Activated CD4-positive, alpha-beta T cell treated with anti-CD3 and anti-CD28 coated beads, Interleukin-2, amount 10 ng/mL, durations not matched to agents 7 days and 5 days (primary cell): ENCODE data around the gene ZFP36L2. TPM values are rescaled to one million over a fixed set of nuclear protein-coding genes. Genes with fewer than 3 reads are reported as not detected.

ENCODE experiments used
- CTCF ChIA-PET: fragments of 350-600 bp; sonication (Branson Sonifier 250); formaldehyde crosslinking; loops from one replicate; lab custom pipeline; 2021; ENCODE audit warnings: antibody characterized with exemption; lab: Charles Lee
- POLR2A ChIA-PET: fragments of 350-600 bp; sonication (Branson Sonifier 250); formaldehyde crosslinking; loops from one replicate; lab custom pipeline; 2021; ENCODE audit warnings: antibody characterized with exemption; lab: Charles Lee
- DNase-seq: peaks from one replicate; pipeline ENCODE4 v3.0.0-alpha.2; 2020
- H3K27ac Mint-ChIP-seq: one replicate; pipeline ENCODE4 v1.8.0; 2021; ENCODE audit warnings: mild to moderate bottlenecking, moderate library complexity, mixed read lengths
- H3K27me3 Mint-ChIP-seq: one replicate; pipeline ENCODE4 v1.8.0; 2021; ENCODE audit warnings: mixed read lengths
- H3K36me3 Mint-ChIP-seq: one replicate; pipeline ENCODE4 v1.8.0; 2021; ENCODE audit warnings: low read depth, mixed read lengths
- H3K4me1 Mint-ChIP-seq: one replicate; pipeline ENCODE4 v1.8.0; 2021; ENCODE audit warnings: mixed read lengths
- H3K4me3 Mint-ChIP-seq: one replicate; pipeline ENCODE4 v1.8.0; 2021; ENCODE audit warnings: mild to moderate bottlenecking, moderate library complexity, mixed read lengths
- H3K9me3 Mint-ChIP-seq: one replicate; pipeline ENCODE4 v1.8.0; 2021; ENCODE audit warnings: mixed read lengths
- total RNA-seq, 2 experiments: library from RNA; stranded (reverse); gene quantifications; one replicate each; pipeline ENCODE4 v1.2.3, GENCODE V29; 2021

Gene ZFP36L2
- total RNA-seq, 2 experiments from 2014 or later: 210 to 228 TPM

GRCh38 chr2:43212216-43212835 lies 14.1 kb downstream of the ZFP36L2 start:
- Mint-ChIP-seq H3K27me3 (no peaks in the 10 kb centered on the region), H3K4me3 (no peak overlapping the region), H3K4me1 (peaks cover 52% of the 10 kb centered on the region), H3K36me3 (peaks cover 3% of the 10 kb centered on the region), H3K27ac (peak overlapping the region; percentile 60), H3K9me3 (no peaks in the 10 kb centered on the region)
- no peak for DNase-seq
- ChIA-PET CTCF (interaction anchor here (0.7 to 29.8 kb wide), 3 partner anchors 12 to 80 kb away, joined by 3 to 525 read pairs (median 5); no protein-coding TSS in a partner anchor), POLR2A (no interaction called here)

GRCh38 chr2:43210467-43211303 lies 15.7 kb downstream of the ZFP36L2 start:
- H3K27ac Mint-ChIP-seq: peak overlapping the region; percentile 68
- peak; percentile 46 for DNase-seq
- peaks cover 46% of the 10 kb centered on the region for H3K4me1 Mint-ChIP-seq
- H3K4me3 Mint-ChIP-seq: no peak overlapping the region
- POLR2A ChIA-PET: no interaction called here
- H3K27me3 Mint-ChIP-seq: no peaks in the 10 kb centered on the region
- CTCF ChIA-PET: interaction anchor here (1.8 to 29.8 kb wide), 3 partner anchors 8 to 78 kb away, joined by 6 to 525 read pairs (median 7); no protein-coding TSS in a partner anchor
- H3K36me3 Mint-ChIP-seq: peaks cover 3% of the 10 kb centered on the region
- no peaks in the 10 kb centered on the region for H3K9me3 Mint-ChIP-seq

GRCh38 chr2:43210125-43210466 lies 16.3 kb downstream of the ZFP36L2 start:
- peaks cover 3% of the 10 kb centered on the region for H3K36me3 Mint-ChIP-seq
- ChIA-PET CTCF (interaction anchor here (1.8 to 29.8 kb wide), 3 partner anchors 8 to 77 kb away, joined by 6 to 525 read pairs (median 7); no protein-coding TSS in a partner anchor), POLR2A (no interaction called here)
- no peak overlapping the region for H3K4me3 Mint-ChIP-seq
- H3K9me3 Mint-ChIP-seq: no peaks in the 10 kb centered on the region
- peak overlapping the region; percentile 76 for H3K27ac Mint-ChIP-seq
- no peak for DNase-seq
- peaks cover 46% of the 10 kb centered on the region for H3K4me1 Mint-ChIP-seq
- H3K27me3 Mint-ChIP-seq: no peaks in the 10 kb centered on the region

- Mint-ChIP-seq H3K36me3 (peaks cover 3% of the 10 kb centered on the region), H3K4me1 (peaks cover 44% of the 10 kb centered on the region), H3K27me3 (no peaks in the 10 kb centered on the region), H3K9me3 (no peaks in the 10 kb centered on the region), H3K4me3 (no peak overlapping the region), H3K27ac (no peak overlapping the region)
- ChIA-PET CTCF (interaction anchor here (1.2 to 29.8 kb wide), 4 partner anchors 9 to 77 kb away, joined by 3 to 525 read pairs (median 6); no protein-coding TSS in a partner anchor), POLR2A (no interaction called here)
- DNase-seq: no peak
These were observed 17.1 kb downstream of the ZFP36L2 start for GRCh38 chr2:43209204-43209717.

GRCh38 chr2:43207553-43208300 lies 18.7 kb downstream of the ZFP36L2 start:
- H3K4me1 Mint-ChIP-seq: peaks cover 42% of the 10 kb centered on the region
- DNase-seq: no peak
- no peaks in the 10 kb centered on the region for H3K9me3 Mint-ChIP-seq
- CTCF ChIA-PET: interaction anchor here (0.6 to 29.8 kb wide), 7 partner anchors 9 to 75 kb away, joined by 3 to 525 read pairs (median 4); no protein-coding TSS in a partner anchor
- no peak overlapping the region for H3K27ac Mint-ChIP-seq
- H3K36me3 Mint-ChIP-seq: peaks cover 3% of the 10 kb centered on the region
- H3K4me3 Mint-ChIP-seq: no peak overlapping the region
- POLR2A ChIA-PET: no interaction called here
- no peaks in the 10 kb centered on the region for H3K27me3 Mint-ChIP-seq

- H3K36me3 Mint-ChIP-seq: peaks cover 2% of the 10 kb centered on the region
- no peaks in the 10 kb centered on the region for H3K27me3 Mint-ChIP-seq
- DNase-seq: no peak
- H3K4me1 Mint-ChIP-seq: peaks cover 43% of the 10 kb centered on the region
- H3K27ac Mint-ChIP-seq: no peak overlapping the region
- no peaks in the 10 kb centered on the region for H3K9me3 Mint-ChIP-seq
- POLR2A ChIA-PET: no interaction called here
- H3K4me3 Mint-ChIP-seq: no peak overlapping the region
- CTCF ChIA-PET: interaction anchor here (0.6 to 29.8 kb wide), 4 partner anchors 10 to 74 kb away, joined by 4 to 525 read pairs (median 6); no protein-coding TSS in a partner anchor
These were observed 19.8 kb downstream of the ZFP36L2 start for GRCh38 chr2:43206602-43207001.

GRCh38 chr2:43203373-43203772 lies 23.0 kb downstream of the ZFP36L2 start:
- Mint-ChIP-seq H3K27me3 (no peaks in the 10 kb centered on the region), H3K4me3 (no peak overlapping the region), H3K4me1 (peaks cover 29% of the 10 kb centered on the region), H3K36me3 (peaks cover 2% of the 10 kb centered on the region), H3K9me3 (no peaks in the 10 kb centered on the region), H3K27ac (no peak overlapping the region)
- ChIA-PET POLR2A (interaction anchor here (0.6 kb wide), 1 partner anchor 15 kb away, joined by 3 read pairs; no protein-coding TSS in a partner anchor), CTCF (interaction anchor here (1.0 to 29.8 kb wide), 7 partner anchors 9 to 71 kb away, joined by 3 to 525 read pairs (median 4); no protein-coding TSS in a partner anchor)
- DNase-seq: no peak

- POLR2A ChIA-PET: no interaction called here
- H3K4me1 Mint-ChIP-seq: peaks cover 26% of the 10 kb centered on the region
- peaks cover 2% of the 10 kb centered on the region for H3K9me3 Mint-ChIP-seq
- CTCF ChIA-PET: interaction anchor here (0.7 to 29.8 kb wide), 7 partner anchors 8 to 229 kb away, joined by 3 to 525 read pairs (median 4); no protein-coding TSS in a partner anchor
- no peak overlapping the region for H3K4me3 Mint-ChIP-seq
- H3K27me3 Mint-ChIP-seq: no peaks in the 10 kb centered on the region
- DNase-seq: no peak
- no peak overlapping the region for H3K27ac Mint-ChIP-seq
- H3K36me3 Mint-ChIP-seq: peaks cover 4% of the 10 kb centered on the region
These were observed 24.1 kb downstream of the ZFP36L2 start for GRCh38 chr2:43202289-43202688.

- DNase-seq: no peak
- Mint-ChIP-seq H3K27me3 (no peaks in the 10 kb centered on the region), H3K4me3 (no peak overlapping the region), H3K9me3 (peaks cover 6% of the 10 kb centered on the region), H3K27ac (peak overlapping the region; percentile 46), H3K4me1 (peaks cover 34% of the 10 kb centered on the region), H3K36me3 (peaks cover 9% of the 10 kb centered on the region)
- ChIA-PET POLR2A (no interaction called here), CTCF (interaction anchor here (0.8 to 4.3 kb wide), 5 partner anchors 10 to 32 kb away, joined by 3 to 17 read pairs (median 4); no protein-coding TSS in a partner anchor)
These were observed 24.9 kb downstream of the ZFP36L2 start for GRCh38 chr2:43201497-43201896.

GRCh38 chr2:43201016-43201415 lies 25.4 kb downstream of the ZFP36L2 start:
- Mint-ChIP-seq H3K9me3 (peaks cover 7% of the 10 kb centered on the region), H3K27me3 (no peaks in the 10 kb centered on the region), H3K4me3 (no peak overlapping the region), H3K4me1 (peaks cover 35% of the 10 kb centered on the region), H3K36me3 (peaks cover 10% of the 10 kb centered on the region), H3K27ac (peak overlapping the region; percentile 46)
- no peak for DNase-seq
- ChIA-PET POLR2A (no interaction called here), CTCF (interaction anchor here (1.1 to 4.3 kb wide), 4 partner anchors 12 to 24 kb away, joined by 3 to 17 read pairs (median 4); no protein-coding TSS in a partner anchor)

GRCh38 chr2:43199492-43200488 lies 26.6 kb downstream of the ZFP36L2 start:
- Mint-ChIP-seq H3K9me3 (peaks cover 7% of the 10 kb centered on the region), H3K27me3 (no peaks in the 10 kb centered on the region), H3K36me3 (peaks cover 10% of the 10 kb centered on the region), H3K27ac (no peak overlapping the region), H3K4me3 (no peak overlapping the region), H3K4me1 (peaks cover 43% of the 10 kb centered on the region)
- POLR2A ChIA-PET: interaction anchor here (0.6 kb wide), 1 partner anchor 188 kb away, joined by 6 read pairs; no protein-coding TSS in a partner anchor
- DNase-seq: no peak
- CTCF ChIA-PET: interaction anchor here (0.9 to 1.5 kb wide), 4 partner anchors 13 to 67 kb away, joined by 3 to 5 read pairs (median 4); no protein-coding TSS in a partner anchor
